Activated CD4-positive, alpha-beta memory T cell treated with anti-CD3 and anti-CD28 coated beads, Interleukin-2, amount 10 ng/mL, durations not matched to agents 7 days and 5 days (primary cell): ENCODE measurements around the gene MRPL23. TPM values are rescaled to one million over a fixed set of nuclear protein-coding genes. Genes with fewer than 3 reads are reported as not detected.

Experiments
- CTCF ChIA-PET: fragments of 350-600 bp; sonication (Branson Sonifier 250); formaldehyde crosslinking; loops from one replicate; lab custom pipeline; 2021; ENCODE audit warnings: antibody characterized with exemption, inconsistent platforms; lab: Charles Lee
- POLR2A ChIA-PET: fragments of 350-600 bp; sonication (Branson Sonifier 250); formaldehyde crosslinking; loops from one replicate; lab custom pipeline; 2021; ENCODE audit warnings: antibody characterized with exemption; lab: Charles Lee
- DNase-seq: peaks from one replicate; pipeline ENCODE4 v3.0.0-alpha.2; 2020
- H3K27ac Mint-ChIP-seq: one replicate; pipeline ENCODE4 v1.8.0; 2021; ENCODE audit warnings: mild to moderate bottlenecking, mixed read lengths
- H3K27me3 Mint-ChIP-seq: one replicate; pipeline ENCODE4 v1.8.0; 2021; ENCODE audit warnings: mixed read lengths
- H3K36me3 Mint-ChIP-seq: one replicate; pipeline ENCODE4 v1.8.0; 2021; ENCODE audit warnings: low read depth, mixed read lengths
- H3K4me1 Mint-ChIP-seq: one replicate; pipeline ENCODE4 v1.8.0; 2021; ENCODE audit warnings: mixed read lengths
- H3K4me3 Mint-ChIP-seq: one replicate; pipeline ENCODE4 v1.8.0; 2021; ENCODE audit warnings: mild to moderate bottlenecking, mixed read lengths
- H3K9me3 Mint-ChIP-seq: one replicate; pipeline ENCODE4 v1.8.0; 2021; ENCODE audit warnings: mixed read lengths
- total RNA-seq, 2 experiments: library from RNA; stranded (reverse); gene quantifications; one replicate each; pipeline ENCODE4 v1.2.3, GENCODE V29; 2021

MRPL23 gene
- total RNA-seq, 2 experiments from 2014 or later: 99.8 to 99.9 TPM

DNA sequence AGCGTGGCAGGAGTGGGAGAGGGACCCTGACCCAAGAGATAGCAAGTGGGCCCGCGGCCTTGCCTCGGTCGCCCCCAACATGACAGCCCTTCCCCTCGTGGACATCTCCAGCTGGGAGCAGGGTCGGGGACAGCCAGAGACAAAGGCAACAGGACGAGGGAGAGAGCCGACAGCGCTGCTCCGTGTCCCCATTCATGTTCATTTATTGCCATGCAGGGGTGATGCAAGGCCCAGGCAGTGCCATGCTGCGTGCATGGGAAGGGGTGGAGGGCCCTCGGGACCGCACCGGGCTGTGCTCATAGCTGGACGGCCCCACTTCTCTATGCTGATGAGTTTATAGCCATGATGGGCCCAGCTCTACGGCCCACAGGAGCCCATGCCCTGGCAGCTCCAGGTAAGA, 12.7 kb downstream of the MRPL23 start:
- Mint-ChIP-seq H3K27ac (no peak overlapping the region), H3K36me3 (no peaks in the 10 kb centered on the region), H3K27me3 (no peaks in the 10 kb centered on the region), H3K9me3 (no peaks in the 10 kb centered on the region), H3K4me1 (no peaks in the 10 kb centered on the region), H3K4me3 (no peak overlapping the region)
- no peak for DNase-seq
- CTCF ChIA-PET: no interaction called here
- POLR2A ChIA-PET: no interaction called here

GRCh38 chr11:1963864-1964263, 16.7 kb downstream of the MRPL23 start:
- ChIA-PET POLR2A (no interaction called here), CTCF (no interaction called here)
- Mint-ChIP-seq H3K4me1 (no peaks in the 10 kb centered on the region), H3K27ac (no peak overlapping the region), H3K27me3 (no peaks in the 10 kb centered on the region), H3K36me3 (no peaks in the 10 kb centered on the region), H3K9me3 (no peaks in the 10 kb centered on the region), H3K4me3 (no peak overlapping the region)
- DNase-seq: no peak

DNA sequence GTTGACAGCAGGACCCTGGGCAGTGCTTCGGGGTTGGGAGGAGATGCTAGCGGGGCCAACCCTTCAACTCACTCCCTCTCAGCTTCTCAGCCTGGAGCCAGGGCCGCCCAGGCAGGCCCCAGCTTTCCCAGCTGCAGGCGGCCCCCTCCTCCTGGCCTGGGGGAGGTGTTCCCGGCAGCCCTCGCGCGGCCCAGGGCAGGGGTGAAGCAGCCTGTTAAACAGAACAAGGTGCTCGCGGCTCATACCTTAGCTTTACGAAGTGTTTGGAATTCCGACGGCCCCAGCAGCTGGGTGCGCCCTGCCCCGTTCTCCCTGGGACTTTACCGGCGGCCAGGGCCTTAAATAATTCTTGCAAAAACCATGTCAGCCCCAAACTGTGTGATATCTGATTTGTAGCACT, 17.2 kb downstream of the MRPL23 start:
- no peaks in the 10 kb centered on the region for H3K27me3 Mint-ChIP-seq
- H3K27ac Mint-ChIP-seq: no peak overlapping the region
- H3K4me3 Mint-ChIP-seq: no peak overlapping the region
- H3K4me1 Mint-ChIP-seq: no peaks in the 10 kb centered on the region
- CTCF ChIA-PET: no interaction called here
- H3K36me3 Mint-ChIP-seq: no peaks in the 10 kb centered on the region
- POLR2A ChIA-PET: no interaction called here
- H3K9me3 Mint-ChIP-seq: no peaks in the 10 kb centered on the region
- DNase-seq: no peak

GRCh38 chr11:1964955-1965354, 17.8 kb downstream of the MRPL23 start:
- Mint-ChIP-seq H3K36me3 (no peaks in the 10 kb centered on the region), H3K4me3 (no peak overlapping the region), H3K27ac (no peak overlapping the region), H3K9me3 (no peaks in the 10 kb centered on the region), H3K4me1 (no peaks in the 10 kb centered on the region), H3K27me3 (no peaks in the 10 kb centered on the region)
- ChIA-PET CTCF (no interaction called here), POLR2A (interaction anchor here (1.4 kb wide), 1 partner anchor 76 kb away, joined by 4 read pairs; no protein-coding TSS in a partner anchor)
- no peak for DNase-seq

DNA sequence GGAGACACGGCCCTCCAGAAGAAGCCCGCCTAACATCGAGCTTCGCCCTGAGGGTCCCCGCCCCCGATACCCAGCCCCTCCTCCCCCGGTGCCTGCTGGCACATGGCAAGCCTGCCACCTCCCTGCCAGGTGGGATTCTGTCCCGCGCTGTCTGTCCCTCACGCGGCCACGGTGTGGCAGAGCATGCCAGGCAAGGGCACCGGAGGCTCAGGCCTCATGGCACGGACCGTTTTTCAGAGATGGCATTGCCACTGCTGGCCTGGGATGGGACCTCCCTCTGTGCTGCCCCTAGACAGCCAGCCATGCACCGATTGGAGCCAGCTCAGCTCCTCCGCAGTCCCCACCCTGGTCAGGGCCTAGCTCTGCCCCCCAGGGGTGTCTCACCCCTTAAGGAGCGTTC, 19.4 kb downstream of the MRPL23 start:
- ChIA-PET POLR2A (interaction anchor here (1.4 kb wide), 1 partner anchor 78 kb away, joined by 4 read pairs; no protein-coding TSS in a partner anchor), CTCF (no interaction called here)
- Mint-ChIP-seq H3K4me3 (no peak overlapping the region), H3K4me1 (no peaks in the 10 kb centered on the region), H3K27me3 (no peaks in the 10 kb centered on the region), H3K36me3 (no peaks in the 10 kb centered on the region), H3K9me3 (no peaks in the 10 kb centered on the region), H3K27ac (no peak overlapping the region)
- DNase-seq: no peak

DNA sequence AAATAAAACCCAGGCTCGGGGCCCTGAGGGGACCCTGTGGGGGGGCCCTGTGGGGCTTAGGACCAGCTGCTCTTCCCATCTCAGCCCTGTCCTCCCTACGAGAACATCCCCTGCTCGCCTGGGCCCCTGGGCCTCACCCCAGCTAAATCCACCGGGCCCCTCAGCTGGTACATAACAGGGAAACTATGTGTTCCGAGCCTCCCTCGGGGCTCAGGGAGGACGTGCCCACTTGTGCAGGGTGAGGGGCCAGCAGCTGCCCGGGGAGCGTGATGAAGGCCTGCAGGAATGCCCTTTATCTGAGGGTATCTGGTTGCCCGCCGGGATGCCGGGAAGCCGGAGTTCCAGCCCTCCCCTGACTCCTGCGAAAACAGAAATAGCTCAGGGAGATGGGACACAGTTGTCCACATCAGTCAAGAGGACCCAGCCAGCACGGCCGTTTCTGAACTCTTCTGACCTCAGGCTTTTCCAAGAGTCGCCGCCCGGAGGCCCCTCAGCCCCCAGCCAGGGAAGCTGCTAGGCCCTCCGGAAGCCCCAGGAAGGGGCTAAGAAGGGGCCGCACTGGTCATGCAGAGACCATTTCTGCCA, 20.6 kb downstream of the MRPL23 start:
- no peaks in the 10 kb centered on the region for H3K36me3 Mint-ChIP-seq
- H3K4me3 Mint-ChIP-seq: no peak overlapping the region
- no peaks in the 10 kb centered on the region for H3K9me3 Mint-ChIP-seq
- CTCF ChIA-PET: no interaction called here
- H3K27ac Mint-ChIP-seq: no peak overlapping the region
- no peaks in the 10 kb centered on the region for H3K27me3 Mint-ChIP-seq
- no peak for DNase-seq
- H3K4me1 Mint-ChIP-seq: no peaks in the 10 kb centered on the region
- POLR2A ChIA-PET: no interaction called here

DNA sequence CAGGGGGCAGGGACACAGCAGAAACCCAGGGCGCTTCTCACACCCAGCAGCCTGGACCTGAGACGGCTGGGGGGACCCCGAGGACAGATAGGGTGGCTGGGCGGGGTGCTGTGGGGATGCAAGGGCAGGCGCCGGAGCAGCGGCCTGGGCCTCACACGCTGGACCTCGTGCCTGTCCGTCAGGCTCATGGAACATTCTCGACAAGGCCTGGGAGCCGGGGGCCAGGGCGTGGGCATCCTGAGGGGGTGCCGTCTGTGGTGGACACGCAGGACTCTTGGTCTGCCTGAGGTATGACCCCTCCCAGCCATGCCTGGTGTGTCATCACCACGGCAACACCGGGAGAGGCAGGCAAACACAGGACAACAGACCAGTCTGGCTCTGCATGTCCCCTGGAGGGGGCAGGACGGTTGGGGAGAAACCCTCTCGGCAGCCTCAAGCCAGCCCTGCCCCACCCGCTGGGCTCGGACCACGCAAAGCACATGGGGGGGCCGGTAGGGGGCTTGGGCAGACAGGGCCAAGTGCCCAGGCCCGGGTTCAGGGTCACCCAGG, 21.4 kb downstream of the MRPL23 start:
- no peaks in the 10 kb centered on the region for H3K27me3 Mint-ChIP-seq
- CTCF ChIA-PET: no interaction called here
- H3K27ac Mint-ChIP-seq: no peak overlapping the region
- H3K4me3 Mint-ChIP-seq: no peak overlapping the region
- DNase-seq: no peak
- H3K9me3 Mint-ChIP-seq: no peaks in the 10 kb centered on the region
- POLR2A ChIA-PET: no interaction called here
- H3K4me1 Mint-ChIP-seq: no peaks in the 10 kb centered on the region
- H3K36me3 Mint-ChIP-seq: no peaks in the 10 kb centered on the region

DNA sequence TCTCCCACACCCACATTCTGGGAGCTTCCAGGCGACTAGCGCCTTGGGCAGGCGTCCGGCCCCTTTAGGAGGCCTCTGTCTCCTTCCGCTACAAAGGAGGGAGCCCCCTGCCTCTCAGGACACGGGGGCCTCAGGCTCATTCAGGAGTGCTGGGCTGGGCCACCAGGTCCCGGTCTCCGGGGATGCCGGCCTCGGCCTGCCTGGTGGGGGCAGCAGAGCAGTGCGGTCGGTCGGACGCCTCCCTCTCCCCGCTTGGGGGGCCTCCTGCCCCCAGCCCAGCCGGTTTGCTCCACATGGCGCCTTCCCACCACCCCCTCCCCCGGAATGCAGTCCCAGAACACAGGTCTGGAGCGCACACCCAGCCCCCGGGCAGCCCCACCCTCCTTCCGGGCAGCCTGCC, 21.9 kb downstream of the MRPL23 start:
- Mint-ChIP-seq H3K36me3 (no peaks in the 10 kb centered on the region), H3K9me3 (no peaks in the 10 kb centered on the region), H3K4me1 (no peaks in the 10 kb centered on the region), H3K27ac (no peak overlapping the region), H3K27me3 (no peaks in the 10 kb centered on the region), H3K4me3 (no peak overlapping the region)
- POLR2A ChIA-PET: no interaction called here
- DNase-seq: no peak
- CTCF ChIA-PET: no interaction called here

DNA sequence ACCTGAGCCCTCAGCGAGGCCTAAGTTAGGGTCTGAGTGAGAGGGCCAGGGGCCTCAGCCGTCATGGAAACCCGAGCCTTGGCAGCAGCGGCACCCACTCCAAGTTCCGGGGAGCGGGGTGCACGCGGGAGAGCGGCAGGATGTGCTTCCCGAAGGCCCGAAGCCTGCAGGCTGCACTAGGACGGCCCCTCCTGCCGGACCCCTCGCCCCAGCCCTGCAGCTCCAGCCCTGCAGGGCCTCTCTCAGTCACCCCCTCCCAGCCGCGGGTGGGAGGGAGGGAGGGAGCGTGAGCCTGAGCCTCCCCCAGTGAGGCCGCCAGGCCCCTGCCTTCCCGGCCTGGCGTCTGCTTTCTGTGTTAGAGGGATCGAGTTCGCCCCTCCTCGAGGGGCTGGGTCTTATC, 22.6 kb downstream of the MRPL23 start:
- DNase-seq: no peak
- H3K27me3 Mint-ChIP-seq: no peaks in the 10 kb centered on the region
- ChIA-PET CTCF (no interaction called here), POLR2A (no interaction called here)
- no peak overlapping the region for H3K4me3 Mint-ChIP-seq
- H3K4me1 Mint-ChIP-seq: no peaks in the 10 kb centered on the region
- H3K9me3 Mint-ChIP-seq: no peaks in the 10 kb centered on the region
- H3K27ac Mint-ChIP-seq: no peak overlapping the region
- no peaks in the 10 kb centered on the region for H3K36me3 Mint-ChIP-seq

GRCh38 chr11:1970956-1971355, 23.8 kb downstream of the MRPL23 start:
- CTCF ChIA-PET: no interaction called here
- no peak for DNase-seq
- Mint-ChIP-seq H3K27ac (no peak overlapping the region), H3K9me3 (no peaks in the 10 kb centered on the region), H3K27me3 (no peaks in the 10 kb centered on the region), H3K4me1 (no peaks in the 10 kb centered on the region), H3K4me3 (no peak overlapping the region), H3K36me3 (no peaks in the 10 kb centered on the region)
- POLR2A ChIA-PET: no interaction called here

DNA sequence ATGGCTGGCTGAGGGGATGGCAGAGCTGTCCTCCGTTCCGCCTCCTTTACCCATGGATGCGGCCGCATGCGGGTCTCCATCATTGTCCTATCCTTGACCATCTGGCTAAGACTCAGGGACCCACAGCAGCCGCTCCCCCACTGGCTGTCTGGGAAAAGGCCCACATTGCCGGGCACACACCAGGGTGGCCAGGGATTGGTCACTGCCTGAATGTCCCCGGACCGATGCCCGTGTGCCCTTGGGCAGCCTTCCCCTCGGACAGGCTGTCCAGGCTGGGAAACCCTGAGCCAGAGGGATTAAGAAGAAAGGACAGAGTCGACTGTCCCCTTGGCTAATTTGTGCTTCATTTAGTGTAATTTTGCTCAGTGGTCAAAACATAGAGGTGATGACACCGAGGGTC, 28.1 kb downstream of the MRPL23 start:
- no peak overlapping the region for H3K4me3 Mint-ChIP-seq
- DNase-seq: no peak
- no peak overlapping the region for H3K27ac Mint-ChIP-seq
- H3K36me3 Mint-ChIP-seq: no peaks in the 10 kb centered on the region
- H3K4me1 Mint-ChIP-seq: no peaks in the 10 kb centered on the region
- ChIA-PET POLR2A (no interaction called here), CTCF (no interaction called here)
- H3K27me3 Mint-ChIP-seq: no peaks in the 10 kb centered on the region
- no peaks in the 10 kb centered on the region for H3K9me3 Mint-ChIP-seq

DNA sequence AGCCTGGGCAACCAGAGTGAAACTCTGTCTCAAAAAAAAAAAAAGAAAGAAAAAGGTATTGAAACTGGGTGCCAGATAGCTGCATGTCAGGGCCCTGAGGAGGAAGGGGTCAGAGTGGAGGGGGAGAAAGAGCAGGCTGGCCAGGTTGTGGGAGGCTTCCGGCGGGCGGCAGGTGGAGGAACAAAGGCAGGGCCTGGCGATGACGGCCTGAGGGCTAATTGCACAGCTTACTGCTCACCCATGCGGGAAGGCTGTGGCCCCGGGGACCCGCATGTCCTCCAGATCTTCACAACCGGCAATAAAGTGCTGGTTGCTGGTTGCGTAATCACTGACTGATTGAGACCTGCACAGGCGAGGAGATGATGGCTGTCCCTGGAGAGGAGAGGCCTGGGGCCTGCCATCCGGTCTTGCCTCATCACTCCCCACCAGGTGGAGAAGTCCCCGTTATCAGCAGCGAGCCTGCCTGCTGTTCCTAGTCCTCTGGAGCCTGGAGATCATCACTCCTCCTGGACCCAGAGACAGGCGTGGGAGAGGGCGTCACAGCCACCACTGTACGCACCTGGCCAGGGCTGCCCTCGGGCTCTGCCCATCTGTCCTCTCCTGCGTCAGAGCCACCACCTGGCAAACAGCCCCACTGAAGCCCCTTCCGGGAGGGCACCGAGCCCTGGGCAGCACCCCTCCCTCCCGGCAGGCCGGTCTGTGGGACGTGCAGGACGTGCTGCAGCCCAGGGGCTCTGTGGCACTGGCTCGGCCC, 31.8 kb downstream of the MRPL23 start:
- H3K9me3 Mint-ChIP-seq: no peaks in the 10 kb centered on the region
- H3K4me3 Mint-ChIP-seq: no peak overlapping the region
- no peaks in the 10 kb centered on the region for H3K36me3 Mint-ChIP-seq
- no peaks in the 10 kb centered on the region for H3K4me1 Mint-ChIP-seq
- ChIA-PET POLR2A (no interaction called here), CTCF (no interaction called here)
- H3K27ac Mint-ChIP-seq: no peak overlapping the region
- H3K27me3 Mint-ChIP-seq: no peaks in the 10 kb centered on the region
- DNase-seq: no peak

GRCh38 chr11:1979607-1980006, 32.5 kb downstream of the MRPL23 start:
- no peak overlapping the region for H3K27ac Mint-ChIP-seq

More at GRCh38 chr11:1979607-1980006, 32.5 kb downstream of the MRPL23 start:
- Mint-ChIP-seq H3K4me3 (no peak overlapping the region), H3K4me1 (no peaks in the 10 kb centered on the region), H3K27me3 (no peaks in the 10 kb centered on the region), H3K36me3 (no peaks in the 10 kb centered on the region), H3K9me3 (no peaks in the 10 kb centered on the region)
- ChIA-PET CTCF (no interaction called here), POLR2A (no interaction called here)
- no peak for DNase-seq
